ENCODE measurements around the gene VAV3.

VAV3 gene

GRCh38 chr1:107557095-107557494 is 407.9 kb downstream of the VAV3 start:
- DNase-seq = no peak

DNA sequence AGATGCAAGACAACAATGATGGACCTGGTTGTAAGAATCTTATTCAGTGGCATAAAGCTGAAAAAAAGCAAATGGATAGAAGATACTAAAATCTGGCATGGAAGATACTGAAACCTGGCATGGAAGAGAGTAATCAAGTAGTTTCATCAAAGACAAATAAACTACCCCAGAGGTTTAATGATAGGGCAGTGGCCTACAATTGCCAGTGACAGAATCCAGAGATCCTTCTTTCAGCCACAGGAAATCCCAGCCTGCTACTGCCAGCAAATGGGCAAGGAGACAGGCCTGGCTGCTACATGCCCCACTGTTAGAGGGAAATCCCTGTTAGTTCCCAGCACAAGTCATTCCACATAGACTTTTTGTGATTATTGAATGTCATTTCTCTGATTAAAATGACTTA is 409.4 kb downstream of the VAV3 start:
- DNase-seq = no peak

DNA sequence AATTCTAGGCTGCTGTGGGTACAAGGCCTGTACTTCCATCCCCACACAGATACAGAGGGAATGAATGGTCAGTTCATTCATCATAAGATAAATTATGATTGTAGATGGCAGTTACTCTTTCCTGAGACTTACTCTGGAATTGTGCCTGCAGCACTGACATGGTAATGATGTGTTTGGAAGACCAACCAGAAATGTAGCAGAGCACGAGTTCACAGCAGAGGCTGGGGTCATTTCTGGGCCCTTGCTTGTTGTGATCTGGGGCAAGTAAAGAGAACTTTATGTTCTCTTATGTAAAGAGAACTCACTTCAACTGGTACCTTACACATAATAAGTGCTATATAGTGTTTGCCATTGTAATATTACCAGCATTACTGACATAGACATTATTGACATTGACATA is 412.2 kb downstream of the VAV3 start:
- no peak for DNase-seq

GRCh38 chr1:107551456-107551855 is 413.5 kb downstream of the VAV3 start:
- no peak for DNase-seq

GRCh38 chr1:107550358-107550757 is 414.6 kb downstream of the VAV3 start:
- DNase-seq = no peak

DNA sequence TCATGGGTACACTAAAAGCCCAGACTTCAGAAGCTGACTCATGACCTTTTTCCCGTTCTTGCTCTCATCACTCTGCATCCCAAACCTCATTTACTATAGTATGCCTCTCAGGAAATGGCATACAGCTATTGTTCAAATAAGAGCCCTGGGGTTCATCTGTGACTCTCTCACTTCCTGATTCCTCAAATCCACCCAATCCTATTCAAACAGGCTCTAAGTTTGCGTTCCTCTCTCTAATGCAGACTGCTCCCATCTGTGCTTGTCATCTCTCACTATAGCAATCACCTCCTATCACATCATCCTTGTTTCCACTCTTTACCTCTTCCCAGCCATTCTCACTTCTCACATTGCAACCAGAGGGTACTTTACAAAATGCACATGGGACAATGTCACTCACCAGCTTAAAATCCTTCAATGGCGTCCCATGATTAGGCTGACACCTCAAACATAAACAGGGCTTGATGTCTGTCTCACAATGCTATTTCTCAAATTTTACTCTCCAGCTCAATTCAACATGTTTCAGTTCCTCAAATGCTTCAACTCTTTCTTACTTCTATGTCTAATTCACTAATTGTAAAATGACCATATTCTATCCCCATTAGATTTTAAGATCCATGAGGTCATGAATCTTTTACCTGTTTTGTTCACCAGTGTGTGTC is 415.7 kb downstream of the VAV3 start:
- DNase-seq = no peak

DNA sequence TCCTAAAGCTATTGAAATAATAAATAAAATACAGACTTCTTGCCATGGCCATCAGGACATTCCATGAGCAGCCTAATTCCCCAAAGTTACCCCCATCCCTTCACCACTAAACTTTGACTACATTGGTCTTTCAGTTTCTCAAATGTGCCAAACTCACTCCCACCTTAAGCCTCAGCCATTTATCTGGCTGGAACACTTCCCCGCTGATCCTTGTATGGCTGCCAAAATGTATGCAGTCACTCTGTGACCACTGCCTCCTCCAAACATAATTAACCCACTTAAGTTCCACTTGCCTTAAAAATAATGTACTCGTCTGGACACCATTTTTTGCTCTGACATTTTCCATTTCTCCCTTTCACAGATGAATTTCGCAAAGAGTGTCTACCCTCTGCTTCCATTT is 416.7 kb downstream of the VAV3 start:
- DNase-seq = no peak

DNA sequence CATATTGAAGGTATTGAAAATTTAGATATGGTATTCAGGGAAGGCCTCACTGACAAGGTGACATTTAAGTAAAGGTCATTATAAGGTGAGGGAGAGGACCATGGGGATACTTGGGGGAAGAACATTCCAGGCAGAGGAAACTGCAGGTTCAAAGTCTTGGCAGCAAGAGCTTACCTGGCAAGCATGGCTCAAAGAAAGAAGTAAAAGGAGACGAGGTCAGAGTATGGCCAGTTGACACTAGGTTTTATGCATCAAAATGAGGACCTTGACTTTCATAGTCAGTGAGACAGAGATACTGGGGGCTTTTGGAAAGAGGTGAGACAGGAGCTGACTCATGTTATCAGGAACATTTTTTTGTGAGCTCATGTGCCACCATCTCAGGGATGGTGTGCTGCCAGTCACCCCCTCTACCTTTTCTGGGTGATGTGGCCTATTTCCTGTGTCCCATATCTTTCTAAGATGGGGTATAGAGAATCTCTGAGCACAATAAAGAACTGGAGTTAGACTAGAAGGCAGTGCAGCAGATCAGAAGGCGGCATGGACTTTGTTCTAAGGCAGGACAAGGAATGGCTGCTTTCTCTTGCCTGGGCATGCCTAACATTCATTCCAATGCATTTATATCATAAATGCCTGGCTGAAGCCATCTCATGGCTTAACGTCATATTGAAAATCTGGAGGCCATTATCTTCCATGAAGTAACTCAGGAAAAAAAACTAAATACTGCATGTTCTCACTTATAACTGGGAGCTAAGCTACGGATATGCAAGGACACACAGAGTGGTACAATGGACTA is 417.4 kb downstream of the VAV3 start:
- no peak for DNase-seq

DNA sequence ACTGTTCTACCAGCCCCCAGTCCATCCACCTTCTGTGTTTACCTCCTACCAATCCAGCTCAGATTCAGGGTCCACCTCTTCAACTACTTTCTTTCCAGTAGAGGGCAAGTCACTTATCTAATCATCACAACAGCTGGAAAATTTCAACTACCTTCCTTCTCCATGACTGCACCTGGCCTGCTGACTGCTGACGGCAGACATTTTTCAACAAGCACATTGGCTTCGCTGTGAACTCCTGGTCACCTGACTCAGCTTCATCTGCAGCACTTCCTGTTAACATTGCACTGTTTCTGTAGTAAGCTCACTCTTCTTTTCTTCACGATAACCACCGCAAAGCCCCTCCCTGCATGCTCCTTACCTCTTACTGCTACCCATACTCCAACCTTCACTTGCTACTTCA is 418.4 kb downstream of the VAV3 start:
- no peak for DNase-seq

GRCh38 chr1:107545879-107546278 is 419.1 kb downstream of the VAV3 start:
- no peak for DNase-seq

- DNase-seq = no peak
Measured at GRCh38 chr1:107545056-107545577, 419.9 kb downstream of the VAV3 start.

DNA sequence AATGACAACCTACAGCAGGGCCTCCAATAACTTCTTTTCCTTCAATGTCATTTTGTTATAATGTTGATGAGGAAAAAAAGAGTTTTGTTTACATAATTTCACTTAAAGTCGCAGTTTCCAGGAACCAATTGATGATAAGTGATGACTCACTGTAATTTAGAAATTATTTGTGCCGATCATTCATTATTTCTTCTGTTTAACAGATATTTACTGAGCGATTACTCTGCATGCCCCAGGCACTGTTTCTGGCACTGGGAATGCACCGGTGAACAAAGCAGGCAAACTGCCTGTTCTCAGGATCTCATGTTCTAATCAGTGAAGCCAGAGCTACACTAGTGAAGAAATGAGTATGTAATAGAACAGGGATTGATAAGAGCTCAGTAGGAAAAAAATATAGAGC is 420.7 kb downstream of the VAV3 start:
- no peak for DNase-seq

- DNase-seq = no peak
Measured at GRCh38 chr1:107541412-107541811, 423.6 kb downstream of the VAV3 start.

GRCh38 chr1:107538502-107538901 is 426.5 kb downstream of the VAV3 start:
- DNase-seq = no peak

DNA sequence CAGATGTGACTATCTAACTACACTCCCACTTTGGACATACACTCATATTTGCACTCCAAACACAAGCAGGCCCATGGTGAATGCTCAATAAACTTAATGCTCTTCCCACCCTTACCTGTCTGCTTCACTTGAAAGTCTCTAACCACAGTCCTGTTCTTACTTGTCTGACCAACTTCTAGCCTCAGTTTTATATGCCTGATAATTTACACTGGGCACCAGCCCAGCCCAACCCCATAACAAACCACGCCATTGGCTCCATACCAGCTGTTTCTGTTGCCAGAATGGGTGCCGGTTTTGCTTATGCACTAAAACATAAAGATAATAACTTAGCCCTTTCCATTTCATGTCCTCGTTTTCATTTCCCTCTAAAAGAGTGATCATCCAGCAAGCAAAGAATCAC is 428.7 kb downstream of the VAV3 start:
- no peak for DNase-seq

DNA sequence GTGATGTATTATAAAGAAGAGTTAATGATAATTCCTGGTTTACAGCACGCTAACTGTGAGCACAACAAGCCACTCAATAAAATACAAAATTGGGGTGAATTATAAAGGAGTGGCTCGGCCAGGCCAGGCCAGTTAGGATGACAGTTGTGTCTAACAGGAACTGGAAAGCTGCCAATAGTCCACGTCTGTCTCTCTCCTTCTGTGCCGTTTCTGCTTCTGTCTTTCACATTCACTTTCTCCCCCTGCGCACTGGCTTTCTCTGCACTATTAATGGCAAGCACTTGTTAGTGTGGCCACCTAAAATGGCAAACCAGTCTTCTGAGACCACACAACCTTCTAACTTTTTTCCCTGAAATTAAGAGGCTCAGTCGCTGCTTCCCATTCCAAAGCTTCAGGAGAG is 429.9 kb downstream of the VAV3 start:
- DNase-seq = no peak

DNA sequence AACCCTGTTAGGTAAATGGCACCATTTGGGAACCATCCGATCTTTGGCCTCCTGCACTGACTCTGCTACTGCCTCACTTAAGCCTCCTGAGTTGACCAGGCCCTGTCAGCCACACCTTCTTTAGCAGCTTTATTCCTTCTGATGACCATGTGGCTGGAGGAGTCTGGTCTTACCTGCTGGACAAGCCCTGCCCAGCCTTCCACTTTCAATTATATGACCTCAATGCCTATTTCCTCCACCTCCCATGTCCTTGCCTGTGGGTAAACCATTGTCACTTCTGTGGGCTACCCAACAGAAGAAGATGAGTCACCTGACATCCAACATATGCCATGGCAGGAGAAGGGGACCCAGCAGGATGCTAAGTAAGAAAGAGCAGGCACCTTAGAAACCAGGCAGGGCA is 430.3 kb downstream of the VAV3 start:
- DNase-seq = no peak

DNA sequence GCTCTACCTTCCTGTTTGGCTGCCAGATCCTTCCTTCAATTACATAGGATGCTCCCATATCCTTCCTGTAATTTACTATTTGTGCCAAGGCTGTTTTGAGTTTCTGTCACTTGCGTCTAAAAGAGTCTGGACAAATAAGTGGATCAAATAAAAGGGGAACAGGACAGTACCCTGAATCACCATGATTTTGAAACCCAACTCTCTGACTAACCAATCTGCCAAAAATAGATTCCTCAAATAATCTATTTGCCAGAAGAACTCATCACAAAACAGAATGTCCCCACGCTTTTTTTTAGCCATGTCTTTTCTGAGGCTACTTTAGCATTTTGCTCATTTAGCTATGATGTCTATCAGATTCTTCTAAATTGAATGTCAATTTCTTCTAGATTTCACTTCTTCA is 431.5 kb downstream of the VAV3 start:
- DNase-seq = no peak

GRCh38 chr1:107532318-107532717 is 432.7 kb downstream of the VAV3 start:
- DNase-seq = no peak

GRCh38 chr1:107531065-107531908 is 433.7 kb downstream of the VAV3 start:
- DNase-seq = no peak

DNA sequence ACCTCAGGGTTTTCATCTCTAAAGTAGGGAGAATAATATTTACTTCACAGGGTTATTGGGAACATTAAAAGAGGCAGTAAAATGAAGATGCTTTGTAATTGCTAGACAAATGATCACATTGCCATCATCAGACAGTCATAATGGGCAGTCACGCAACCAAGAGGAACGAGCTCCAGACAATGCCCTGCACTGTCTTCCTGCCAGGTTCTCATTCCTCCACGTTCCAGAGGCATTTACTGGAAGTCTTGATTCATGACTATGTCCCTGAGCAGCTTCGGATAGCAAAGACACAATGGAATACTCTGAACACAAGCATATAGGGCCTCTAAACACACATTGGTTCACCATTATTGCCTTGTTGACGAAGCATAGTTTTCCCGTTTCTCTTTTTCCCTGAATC is 434.4 kb downstream of the VAV3 start:
- DNase-seq = no peak

- DNase-seq = no peak
Measured at GRCh38 chr1:107529511-107530149, 435.4 kb downstream of the VAV3 start.

Measured in GF-D8 (cell line).